Large intestine (tissue), 3 donors: ENCODE measurements around the gene MGRN1. TPM values are rescaled to one million over a fixed set of nuclear protein-coding genes. Genes with fewer than 3 reads are reported as not detected.
A peak's percentile ranks its signal among the peaks of the same experiment; 100 is the strongest.

Experiments
- DNase-seq, 2 donors: peaks; one replicate each; pipeline versions ENCODE4 v3.0.0 to v3.0.0-alpha.2; 2013
- H3K27ac ChIP-seq: one replicate; pipeline ENCODE4 v1.5.1; 2013; ENCODE audit warnings: low read length
- H3K27me3 ChIP-seq: 2 replicates; pipeline ENCODE4 v1.6.1; 2013; ENCODE audit warnings: low read length; ENCODE audit not compliant: control insufficient read depth, insufficient read depth
- H3K36me3 ChIP-seq: 2 replicates; pipeline ENCODE4 v1.6.1; 2013; ENCODE audit warnings: low read length; ENCODE audit not compliant: control insufficient read depth, insufficient read depth
- H3K4me1 ChIP-seq: one replicate; pipeline ENCODE4 v1.6.1; 2013; ENCODE audit warnings: low read length; ENCODE audit not compliant: control insufficient read depth, insufficient read depth
- H3K4me3 ChIP-seq: one replicate; pipeline ENCODE4 v1.5.1; 2013; ENCODE audit warnings: low read length
- H3K9me3 ChIP-seq: one replicate; pipeline ENCODE4 v1.6.1; 2013; ENCODE audit warnings: mild to moderate bottlenecking, low read depth, low read length, moderate library complexity; ENCODE audit not compliant: control insufficient read depth
- WGBS: methylation state at CpG from one replicate; pipeline ENCODE4 v1.1.5; 2013; ENCODE audit warnings: low lambda C conversion rate; ENCODE audit not compliant: insufficient coverage; 5-methylcytosine and 5-hydroxymethylcytosine counted together
- polyA plus RNA-seq: library from polyadenylated mRNA; unstranded; fragments of 120-200 nt; gene quantifications from one replicate; pipeline ENCODE4 v1.2.1, GENCODE V29; 2013

The MGRN1 gene
- polyA plus RNA-seq, 1 donor = 52.9 TPM

- Histone ChIP-seq H3K27ac (no peak overlapping the region), H3K4me1 (no peaks in the 10 kb centered on the region), H3K4me3 (no peak overlapping the region), H3K36me3 (peaks cover 15% of the 10 kb centered on the region), H3K27me3 (no peaks in the 10 kb centered on the region), H3K9me3 (no peaks in the 10 kb centered on the region)
- peak in 1 of 2 donors; percentile 68 for DNase-seq
- WGBS = no CpG with 5 or more reads among the region's 13 CpGs
Observed at GRCh38 chr16:4603624-4604170, 20.9 kb upstream of the MGRN1 start.

DNA sequence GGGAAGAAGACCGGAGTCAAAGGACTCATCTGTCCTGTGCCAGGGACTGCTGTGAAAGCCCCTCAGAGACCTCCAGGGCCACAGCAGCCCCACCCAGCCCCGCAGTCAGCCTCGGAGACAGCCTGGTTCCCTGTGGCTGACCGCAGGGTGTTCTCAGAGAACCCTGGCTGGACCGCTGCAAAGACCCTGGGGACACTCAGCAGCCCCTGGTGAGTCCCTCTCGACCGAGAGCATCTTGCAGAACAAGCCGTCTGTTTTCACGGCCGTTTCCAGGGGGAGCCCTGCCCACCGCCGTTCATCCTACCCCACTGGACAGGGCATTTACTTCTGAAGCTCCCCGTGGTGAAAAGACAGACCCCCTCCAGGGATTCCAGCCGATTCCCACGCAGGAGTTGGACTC is 20.2 kb upstream of the MGRN1 start:
- Histone ChIP-seq H3K36me3 (peaks cover 20% of the 10 kb centered on the region), H3K4me3 (no peak overlapping the region), H3K9me3 (no peaks in the 10 kb centered on the region), H3K27me3 (no peaks in the 10 kb centered on the region), H3K27ac (no peak overlapping the region), H3K4me1 (no peaks in the 10 kb centered on the region)
- no CpG with 5 or more reads among the region's 15 CpGs for WGBS
- no peak for DNase-seq

GRCh38 chr16:4606354-4606753 is 18.3 kb upstream of the MGRN1 start:
- WGBS = no CpG with 5 or more reads among the region's 9 CpGs
- peaks cover 9% of the 10 kb centered on the region for H3K4me1 ChIP-seq
- H3K27me3 ChIP-seq = no peaks in the 10 kb centered on the region
- no peak overlapping the region for H3K27ac ChIP-seq
- H3K36me3 ChIP-seq = peaks cover 27% of the 10 kb centered on the region
- no peak overlapping the region for H3K4me3 ChIP-seq
- no peak for DNase-seq
- no peaks in the 10 kb centered on the region for H3K9me3 ChIP-seq

GRCh38 chr16:4607841-4608703 is 16.6 kb upstream of the MGRN1 start:
- no peak for DNase-seq
- Histone ChIP-seq H3K27ac (no peak overlapping the region), H3K9me3 (peaks cover 3% of the 10 kb centered on the region), H3K4me1 (peaks cover 24% of the 10 kb centered on the region), H3K36me3 (peaks cover 27% of the 10 kb centered on the region), H3K27me3 (no peaks in the 10 kb centered on the region), H3K4me3 (no peak overlapping the region)
- WGBS = no CpG with 5 or more reads among the region's 22 CpGs

DNA sequence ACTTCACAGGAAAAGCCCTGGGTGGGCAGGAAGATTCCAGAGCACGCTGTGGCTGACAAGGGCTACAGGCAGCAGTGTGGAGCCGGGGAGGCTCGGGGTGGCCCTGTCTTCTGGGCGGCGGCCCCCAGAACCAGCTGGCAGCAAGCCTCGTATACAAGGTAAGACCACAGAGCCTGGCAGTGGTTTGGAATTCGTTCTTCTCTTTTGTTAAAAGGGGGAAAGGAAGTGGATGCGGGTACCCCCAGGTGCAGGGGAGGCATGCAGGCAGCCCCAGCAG is 16.0 kb upstream of the MGRN1 start:
- no peak for DNase-seq
- Histone ChIP-seq H3K4me1 (peaks cover 25% of the 10 kb centered on the region), H3K27ac (no peak overlapping the region), H3K36me3 (peaks cover 27% of the 10 kb centered on the region), H3K9me3 (peaks cover 3% of the 10 kb centered on the region), H3K27me3 (no peaks in the 10 kb centered on the region), H3K4me3 (no peak overlapping the region)
- WGBS = no CpG with 5 or more reads among the region's 8 CpGs

DNA sequence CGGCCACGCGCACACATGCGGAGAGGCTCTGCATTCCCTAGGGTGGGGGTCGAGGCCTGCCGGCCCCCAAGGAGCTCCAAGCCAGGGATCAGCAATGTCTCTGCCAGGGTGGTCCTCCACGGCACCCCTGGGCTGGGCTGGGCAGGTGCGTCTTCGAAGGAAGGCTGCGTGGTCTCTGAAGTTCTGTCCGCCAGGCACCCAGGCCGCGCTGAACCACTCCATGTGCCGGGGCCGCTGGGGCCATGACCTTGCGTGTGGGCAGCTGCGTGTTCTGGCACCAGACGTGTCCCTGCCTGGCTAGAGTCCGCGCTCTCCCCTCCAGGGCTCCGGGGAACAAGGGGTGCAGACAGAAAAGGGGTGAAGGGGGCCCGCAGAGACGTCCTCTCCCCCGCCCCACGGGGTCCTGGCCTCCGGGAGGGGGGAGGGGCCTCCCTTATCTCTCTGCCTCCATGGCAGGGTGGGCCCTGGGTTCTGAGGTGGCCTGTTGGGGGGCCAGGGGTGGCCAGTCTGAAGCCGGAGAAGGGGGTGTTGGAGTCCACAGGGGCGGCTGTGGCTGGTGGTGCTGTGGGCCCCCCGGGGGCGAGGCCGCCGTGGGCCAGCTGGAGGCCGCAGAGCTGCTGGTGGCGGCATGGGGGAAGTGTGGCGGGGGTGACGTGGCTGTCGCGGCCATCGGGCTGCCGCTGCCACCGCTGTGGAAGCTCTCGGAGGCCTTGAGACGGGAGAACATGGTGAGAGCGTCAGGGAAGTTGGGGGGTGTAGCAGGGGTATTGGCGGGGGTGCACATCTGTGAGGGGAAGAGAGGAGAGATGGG is 15.2 kb upstream of the MGRN1 start:
- Histone ChIP-seq H3K4me3 (no peak overlapping the region), H3K9me3 (peaks cover 3% of the 10 kb centered on the region), H3K4me1 (peaks cover 25% of the 10 kb centered on the region), H3K36me3 (peaks cover 27% of the 10 kb centered on the region), H3K27ac (no peak overlapping the region), H3K27me3 (no peaks in the 10 kb centered on the region)
- no peak for DNase-seq
- WGBS = no CpG with 5 or more reads among the region's 45 CpGs

DNA sequence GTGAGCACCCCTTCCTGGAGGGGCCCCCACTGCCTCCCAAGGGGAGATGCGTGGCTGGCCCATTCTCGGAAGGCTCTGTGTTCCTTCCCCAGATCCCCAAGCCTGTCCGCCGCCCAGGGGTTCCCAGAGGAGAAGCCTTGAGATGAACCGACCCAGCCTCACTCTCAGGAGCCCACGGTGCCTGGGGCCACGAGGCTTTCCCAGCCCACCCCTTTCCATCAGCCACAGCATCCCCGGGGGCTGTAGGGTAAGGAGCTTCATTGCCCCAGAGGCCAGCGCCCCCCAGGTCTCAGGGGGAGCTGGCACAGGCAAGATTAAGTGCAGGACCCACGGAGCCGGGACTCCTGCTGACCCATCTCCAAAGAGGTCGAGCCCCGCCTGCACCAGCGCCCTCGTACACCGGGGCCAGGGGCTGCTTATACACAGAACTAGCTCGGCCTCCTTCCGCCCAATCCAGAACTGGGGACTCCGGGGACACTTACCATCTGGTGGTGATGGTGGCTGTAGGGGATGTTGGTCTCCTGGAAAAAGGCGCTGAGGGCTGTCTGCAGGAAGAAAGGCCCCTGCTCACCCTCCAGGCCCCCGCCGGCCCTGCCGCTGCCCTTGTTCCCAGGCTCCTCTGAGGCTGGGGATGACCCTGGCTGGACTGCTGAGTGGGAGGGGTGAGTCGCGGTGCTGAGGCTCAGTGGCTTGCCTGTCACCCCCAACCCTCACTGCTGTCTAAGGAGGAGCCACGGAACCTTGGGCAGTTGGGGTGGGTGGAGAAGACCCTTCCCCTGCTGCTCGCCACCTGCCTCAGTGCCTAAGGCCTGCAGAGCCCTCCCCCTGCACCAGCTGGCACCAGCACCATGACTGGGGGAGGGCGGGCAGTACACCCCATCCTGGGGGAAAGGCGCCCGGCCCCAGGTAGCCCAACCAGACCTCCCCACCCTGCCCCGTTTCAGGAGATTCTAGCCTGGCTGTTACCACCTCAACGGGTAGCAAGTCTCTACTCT is 14.3 kb upstream of the MGRN1 start:
- Histone ChIP-seq H3K4me3 (no peak overlapping the region), H3K36me3 (peaks cover 27% of the 10 kb centered on the region), H3K9me3 (peaks cover 5% of the 10 kb centered on the region), H3K4me1 (peaks cover 28% of the 10 kb centered on the region), H3K27ac (no peak overlapping the region), H3K27me3 (no peaks in the 10 kb centered on the region)
- WGBS = no CpG with 5 or more reads among the region's 32 CpGs
- no peak for DNase-seq

DNA sequence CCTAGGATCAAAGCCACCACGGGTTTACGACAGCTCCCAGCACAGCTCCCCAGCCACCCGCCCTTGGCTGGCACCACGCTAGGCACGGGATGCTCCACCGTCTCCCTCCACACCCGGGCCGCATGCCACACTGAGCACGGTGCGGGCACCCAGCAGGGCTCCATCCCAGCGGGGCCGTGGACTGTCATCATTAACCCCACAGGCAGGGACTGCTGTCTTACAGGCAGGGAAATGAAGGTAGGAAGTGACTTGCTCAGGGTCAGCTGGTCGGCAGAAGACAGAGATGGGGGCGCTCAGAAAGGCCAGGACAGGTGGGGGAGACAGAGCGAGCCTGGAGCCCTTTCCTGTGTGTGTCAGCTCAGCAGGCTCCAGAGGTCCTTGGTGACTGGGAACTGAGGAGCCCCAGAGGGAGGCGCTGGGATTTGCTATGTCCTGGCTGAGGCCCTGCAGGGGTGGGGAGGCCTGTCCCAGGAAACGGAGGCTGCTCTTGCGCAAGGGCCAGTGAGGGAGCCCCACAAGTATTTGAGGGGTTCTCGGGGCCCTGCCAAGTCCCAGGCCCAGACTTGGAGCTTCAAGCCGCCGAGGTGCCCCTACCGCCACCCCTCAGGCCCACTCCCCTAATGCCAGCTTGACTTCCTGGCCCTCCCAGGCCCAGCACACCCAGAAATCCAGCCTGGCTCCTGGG is 13.1 kb upstream of the MGRN1 start:
- Histone ChIP-seq H3K4me3 (peak overlapping the region; percentile 19), H3K4me1 (peaks cover 35% of the 10 kb centered on the region), H3K27ac (peak overlapping the region; percentile 94), H3K36me3 (peaks cover 27% of the 10 kb centered on the region), H3K27me3 (no peaks in the 10 kb centered on the region), H3K9me3 (peaks cover 8% of the 10 kb centered on the region)
- WGBS = no CpG with 5 or more reads among the region's 22 CpGs
- peak; percentile 78 to 90 for DNase-seq

DNA sequence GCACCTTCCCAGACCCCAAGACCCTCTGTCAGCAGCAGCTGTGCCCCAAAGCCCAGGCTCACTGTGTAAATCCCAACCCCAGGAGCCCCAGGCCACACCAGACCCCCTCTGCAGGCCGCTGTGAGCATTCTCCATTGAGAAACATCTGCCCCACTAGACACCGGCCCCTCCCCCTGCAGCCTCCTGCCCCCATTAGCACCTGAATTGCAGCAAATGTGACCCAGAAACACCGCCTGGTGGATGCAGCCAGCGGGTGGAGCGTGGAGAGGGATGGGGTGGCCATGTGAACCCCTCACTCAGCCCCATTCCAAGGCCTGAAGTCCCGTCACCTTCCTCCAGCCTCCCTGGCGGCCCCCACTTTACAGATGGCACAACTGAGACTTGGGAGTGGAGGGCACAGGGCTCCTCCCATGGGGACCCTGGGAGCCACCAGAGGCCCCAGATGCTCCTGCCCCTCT is 12.1 kb upstream of the MGRN1 start:
- no peaks in the 10 kb centered on the region for H3K27me3 ChIP-seq
- no peak for DNase-seq
- peak overlapping the region; percentile 94 for H3K27ac ChIP-seq
- no CpG with 5 or more reads among the region's 7 CpGs for WGBS
- H3K4me3 ChIP-seq = peak overlapping the region; percentile 13
- H3K9me3 ChIP-seq = peaks cover 8% of the 10 kb centered on the region
- peaks cover 39% of the 10 kb centered on the region for H3K4me1 ChIP-seq
- H3K36me3 ChIP-seq = peaks cover 24% of the 10 kb centered on the region
